ENCODE measurements around the gene LRRC4C. TPM values are rescaled to one million over a fixed set of nuclear protein-coding genes. Genes with fewer than 3 reads are reported as not detected.

The LRRC4C gene
- total and polyA plus RNA-seq, 2 donors (not counting 3 experiments of a cell fraction or from before 2014, with no cell fraction given) = not detected

DNA sequence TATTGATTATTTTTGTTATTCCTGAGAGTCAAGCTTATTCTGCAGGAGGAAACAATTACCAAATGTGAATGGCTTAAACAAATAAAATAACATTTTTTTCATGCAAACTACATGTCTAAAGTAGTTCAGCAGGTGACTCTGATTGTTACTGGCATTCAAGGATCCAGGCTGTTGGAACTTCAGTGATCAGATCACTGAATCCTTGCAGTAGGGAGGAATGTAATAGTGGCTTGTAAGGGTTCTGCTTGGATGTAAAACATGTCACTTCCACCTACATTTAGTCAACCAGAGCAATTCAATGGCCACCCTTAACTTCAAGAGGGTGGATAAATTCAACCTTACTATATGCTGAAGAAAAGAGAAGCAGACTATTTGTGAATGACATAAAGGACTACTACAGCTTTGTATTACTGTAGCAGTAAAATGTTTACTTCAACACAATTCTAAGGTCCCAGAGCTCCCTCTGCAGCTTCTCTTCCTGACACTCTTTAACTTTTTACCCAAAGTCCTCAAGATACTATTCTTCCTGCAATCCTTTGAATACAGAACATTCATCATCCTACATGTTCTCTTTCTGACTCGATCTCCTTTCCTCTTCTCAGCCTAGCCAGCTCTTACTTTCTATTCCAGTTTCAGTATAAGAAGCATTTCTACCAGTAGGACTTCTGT is 284.0 kb downstream of the LRRC4C start:
- dilution Hi-C loops (cut with MboI; ENCODE audit: extremely low pct_ligation_motif_present, low sequenced_read_pairs) = no loop called here
- intact Hi-C loops (cut with micrococcal nuclease) = no loop called here
- Histone ChIP-seq H3K4me1 (ENCODE audit: control insufficient read depth, extremely low read depth, insufficient read depth, low read length) (no peaks in the 10 kb centered on the region), H3K4me2 (ENCODE audit: insufficient read depth, low read length) (no peak overlapping the region), H3K27me3 (ENCODE audit: control insufficient read depth in 2 of 2, insufficient read depth in 2 of 2, low read length in 2 of 2) (no peaks in the 10 kb centered on the region), H2AFZ (ENCODE audit: low read depth, low read length) (no peak overlapping the region), H3K9me1 (replicated peaks; ENCODE audit: control insufficient read depth, extremely low read depth, insufficient read depth, low read length) (no peaks in the 10 kb centered on the region), H3K36me3 (ENCODE audit: control insufficient read depth in 2 of 2, extremely low read depth in 1 of 2, insufficient read depth in 2 of 2, low read length in 2 of 2) (no peaks in the 10 kb centered on the region), H3K4me3 (replicated peaks in 1 of 3; ENCODE audit: insufficient read depth in 1 of 3, low read depth in 1 of 3, low read length in 3 of 3) (no peak overlapping the region), H3K79me2 (ENCODE audit: control insufficient read depth, insufficient read depth, low read length) (no peaks in the 10 kb centered on the region), H3K9me3 (replicated peaks; ENCODE audit: control insufficient read depth, insufficient read depth, low read length) (peaks cover 5% of the 10 kb centered on the region), H3K9ac (replicated peaks; ENCODE audit: extremely low read depth, insufficient read depth, low read length) (no peak overlapping the region), H4K20me1 (replicated peaks; ENCODE audit: control insufficient read depth, extremely low read depth, insufficient read depth, low read length) (no peaks in the 10 kb centered on the region), H3K27ac (ENCODE audit: insufficient read depth, low read depth, low read length) (no peak overlapping the region)
- TF ChIP-seq, protein P1, sequence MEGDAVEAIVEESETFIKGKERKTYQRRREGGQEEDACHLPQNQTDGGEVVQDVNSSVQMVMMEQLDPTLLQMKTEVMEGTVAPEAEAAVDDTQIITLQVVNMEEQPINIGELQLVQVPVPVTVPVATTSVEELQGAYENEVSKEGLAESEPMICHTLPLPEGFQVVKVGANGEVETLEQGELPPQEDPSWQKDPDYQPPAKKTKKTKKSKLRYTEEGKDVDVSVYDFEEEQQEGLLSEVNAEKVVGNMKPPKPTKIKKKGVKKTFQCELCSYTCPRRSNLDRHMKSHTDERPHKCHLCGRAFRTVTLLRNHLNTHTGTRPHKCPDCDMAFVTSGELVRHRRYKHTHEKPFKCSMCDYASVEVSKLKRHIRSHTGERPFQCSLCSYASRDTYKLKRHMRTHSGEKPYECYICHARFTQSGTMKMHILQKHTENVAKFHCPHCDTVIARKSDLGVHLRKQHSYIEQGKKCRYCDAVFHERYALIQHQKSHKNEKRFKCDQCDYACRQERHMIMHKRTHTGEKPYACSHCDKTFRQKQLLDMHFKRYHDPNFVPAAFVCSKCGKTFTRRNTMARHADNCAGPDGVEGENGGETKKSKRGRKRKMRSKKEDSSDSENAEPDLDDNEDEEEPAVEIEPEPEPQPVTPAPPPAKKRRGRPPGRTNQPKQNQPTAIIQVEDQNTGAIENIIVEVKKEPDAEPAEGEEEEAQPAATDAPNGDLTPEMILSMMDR (IDR thresholded peaks at IDR 0.05; ENCODE audit: extremely low read depth in 1 of 2, insufficient read depth in 1 of 2, low read depth in 1 of 2, low read length in 2 of 2) = no peak
- TF ChIP-seq POLR2AphosphoS5 (IDR thresholded peaks at IDR 0.05; ENCODE audit: insufficient read depth, low read depth, low read length) = no peak
- no peak for TF ChIP-seq GATA2 (IDR thresholded peaks at IDR 0.05; ENCODE audit: insufficient read depth, insufficient read length, low read depth, low read length)
- TF ChIP-seq EZH2 (IDR thresholded peaks at IDR 0.05; ENCODE audit: borderline replicate concordance, low read depth, low read length, severe bottlenecking) = no peak
- no peak for TF ChIP-seq MAX (IDR thresholded peaks at IDR 0.05; ENCODE audit: insufficient read depth, insufficient read length)
- no peak for TF ChIP-seq POLR2A (IDR thresholded peaks at IDR 0.05; ENCODE audit: low read depth, low read length)
- TF ChIP-seq JUN (IDR thresholded peaks at IDR 0.05; ENCODE audit: borderline replicate concordance, insufficient read depth, insufficient read length, low read depth) = no peak
- TF ChIP-seq FOS (IDR thresholded peaks at IDR 0.05; ENCODE audit: borderline replicate concordance, insufficient read depth, low read length) = no peak
- no peak for TF ChIP-seq MYC (IDR thresholded peaks at IDR 0.05; ENCODE audit: low read depth, low read length)
- POLR2A ChIA-PET = no interaction called here
- BruUV-seq (replicated peaks) = no TSS peak
- CTCF ChIA-PET = no interaction called here
- DNase-seq (ENCODE audit: low read depth, low spot score) (no peak), FAIRE-seq (no peak)

Measured in endothelial cell of umbilical vein (primary cell).